PC-9 (cell line): ENCODE results near the gene PCDH1. TPM values are rescaled to one million over a fixed set of nuclear protein-coding genes. Genes with fewer than 3 reads are reported as not detected.

Source experiments
- BruUV-seq: library from RNA; stranded (reverse); fragments of 400-500 nt; replicated peaks from 2 replicates; lab custom pipeline; 2021; lab: Mats Ljungman, UMichigan
- CTCF ChIA-PET: fragments of 300-600 bp; sonication (Branson Sonifier 250); formaldehyde crosslinking; loops from one replicate; lab custom pipeline; 2022; ENCODE audit warnings: antibody characterized with exemption; lab: Charles Lee
- POLR2A ChIA-PET: fragments of 300-600 bp; sonication (Branson Sonifier 250); formaldehyde crosslinking; loops from one replicate; lab custom pipeline; 2022; ENCODE audit warnings: antibody characterized with exemption; ENCODE audit not compliant: unreplicated experiment; lab: Charles Lee
- DNase-seq, 2 experiments: peaks; one replicate each; pipeline versions ENCODE4 v3.0.0 to v3.0.0-alpha.2; 2015 to 2022; ENCODE audit warnings: mixed read lengths in 1 of 2
- H2AFZ ChIP-seq: fragments of 200-600 bp; sonication (generic); 2 replicates; pipeline ENCODE4 v1.8.1; 2017; ENCODE audit warnings: antibody characterized with exemption
- H3F3A ChIP-seq: fragments of 200-600 bp; sonication (generic); 2 replicates; pipeline ENCODE4 v1.8.1; 2017; ENCODE audit warnings: antibody characterized with exemption, mild to moderate bottlenecking, low read depth; ENCODE audit not compliant: insufficient read depth
- H3K27ac ChIP-seq: fragments of 200-600 bp; sonication (generic); 2 replicates; pipeline ENCODE4 v1.6.1; 2016; ENCODE audit warnings: mixed run types
- H3K27me3 ChIP-seq: fragments of 200-600 bp; sonication (generic); 2 replicates; pipeline ENCODE4 v1.6.1; 2016; ENCODE audit warnings: low read depth, mixed run types; ENCODE audit not compliant: insufficient read depth
- H3K36me3 ChIP-seq: fragments of 200-600 bp; sonication (generic); 2 replicates; pipeline ENCODE4 v1.6.1; 2016; ENCODE audit warnings: low read depth, mixed run types
- H3K4me1 ChIP-seq: fragments of 200-600 bp; sonication (generic); replicated peaks from 2 replicates; pipeline ENCODE4 v1.6.1; 2016; ENCODE audit warnings: mixed run types; ENCODE audit not compliant: insufficient read depth
- H3K4me2 ChIP-seq: fragments of 200-600 bp; sonication (generic); 2 replicates; pipeline ENCODE4 v1.6.1; 2017; ENCODE audit warnings: mixed run types
- H3K4me3 ChIP-seq: fragments of 200-600 bp; sonication (generic); 2 replicates; pipeline ENCODE4 v1.6.1; 2016; ENCODE audit warnings: mixed run types
- H3K79me2 ChIP-seq: fragments of 200-600 bp; sonication (generic); 2 replicates; pipeline ENCODE4 v1.6.1; 2017; ENCODE audit warnings: low read depth, mixed run types
- H3K9me2 ChIP-seq: fragments of 200-600 bp; sonication (generic); 2 replicates; pipeline ENCODE4 v1.8.1; 2017; ENCODE audit warnings: mild to moderate bottlenecking; ENCODE audit not compliant: insufficient read depth
- H3K9me3 ChIP-seq: fragments of 200-600 bp; sonication (generic); 2 replicates; pipeline ENCODE4 v1.8.1; 2016; ENCODE audit warnings: low read depth; ENCODE audit not compliant: insufficient read depth
- H4K20me1 ChIP-seq: fragments of 200-600 bp; sonication (generic); 2 replicates; pipeline ENCODE4 v1.8.1; 2017; ENCODE audit not compliant: insufficient read depth
- EZH2 ChIP-seq: fragments of 200-600 bp; sonication (generic); IDR thresholded peaks from 2 replicates; pipeline ENCODE4 v1.8.0; 2017; ENCODE audit warnings: antibody characterized with exemption, low read depth
- intact Hi-C: fragments of 100-400 bp; cut with micrococcal nuclease; formaldehyde crosslinking; loops from one replicate; pipeline ENCODE4 v1.10.0; 2022; ENCODE audit not compliant: unreplicated experiment
- total RNA-seq: library from RNA; stranded (reverse); gene quantifications from 2 replicates; pipeline ENCODE4 v1.2.3, GENCODE V29; 2021
- TF ChIP-seq, protein P1 (sequence below): fragments of 200-600 bp; sonication (generic); conservative IDR thresholded peaks from 2 replicates; pipeline ENCODE4 v1.6.1; 2017; ENCODE audit warnings: mixed run types, antibody characterized with exemption, mild to moderate bottlenecking, moderate library complexity

PCDH1 gene
- total RNA-seq, 1 experiment from 2014 or later: 88.5 TPM

GRCh38 chr5:141840826-141841360 is 37.3 kb downstream of the PCDH1 start:
- no peak overlapping the region for H2AFZ ChIP-seq
- no peaks in the 10 kb centered on the region for H3K79me2 ChIP-seq
- H3K36me3 ChIP-seq: no peaks in the 10 kb centered on the region
- BruUV-seq: no TSS peak
- H3K27ac ChIP-seq: no peak overlapping the region
- no peaks in the 10 kb centered on the region for H3K27me3 ChIP-seq
- H3K9me3 ChIP-seq: no peaks in the 10 kb centered on the region
- H3F3A ChIP-seq: no peaks in the 10 kb centered on the region; the same call in 1 of the 2 replicates
- peaks cover 50% of the 10 kb centered on the region for H3K4me1 ChIP-seq
- intact Hi-C loops: no loop called here
- ChIA-PET POLR2A (interaction anchor here (0.5 kb wide), 1 partner anchor 8 kb away, joined by 13 read pairs; no protein-coding TSS in a partner anchor), CTCF (no interaction called here)
- no peak overlapping the region for H3K4me2 ChIP-seq
- TF ChIP-seq, protein P1, sequence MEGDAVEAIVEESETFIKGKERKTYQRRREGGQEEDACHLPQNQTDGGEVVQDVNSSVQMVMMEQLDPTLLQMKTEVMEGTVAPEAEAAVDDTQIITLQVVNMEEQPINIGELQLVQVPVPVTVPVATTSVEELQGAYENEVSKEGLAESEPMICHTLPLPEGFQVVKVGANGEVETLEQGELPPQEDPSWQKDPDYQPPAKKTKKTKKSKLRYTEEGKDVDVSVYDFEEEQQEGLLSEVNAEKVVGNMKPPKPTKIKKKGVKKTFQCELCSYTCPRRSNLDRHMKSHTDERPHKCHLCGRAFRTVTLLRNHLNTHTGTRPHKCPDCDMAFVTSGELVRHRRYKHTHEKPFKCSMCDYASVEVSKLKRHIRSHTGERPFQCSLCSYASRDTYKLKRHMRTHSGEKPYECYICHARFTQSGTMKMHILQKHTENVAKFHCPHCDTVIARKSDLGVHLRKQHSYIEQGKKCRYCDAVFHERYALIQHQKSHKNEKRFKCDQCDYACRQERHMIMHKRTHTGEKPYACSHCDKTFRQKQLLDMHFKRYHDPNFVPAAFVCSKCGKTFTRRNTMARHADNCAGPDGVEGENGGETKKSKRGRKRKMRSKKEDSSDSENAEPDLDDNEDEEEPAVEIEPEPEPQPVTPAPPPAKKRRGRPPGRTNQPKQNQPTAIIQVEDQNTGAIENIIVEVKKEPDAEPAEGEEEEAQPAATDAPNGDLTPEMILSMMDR: no peak
- no peak for TF ChIP-seq EZH2
- no peak overlapping the region for H3K4me3 ChIP-seq
- H4K20me1 ChIP-seq: no peaks in the 10 kb centered on the region
- H3K9me2 ChIP-seq: no peaks in the 10 kb centered on the region
- no peak for DNase-seq

- Histone ChIP-seq H3K4me1 (peaks cover 48% of the 10 kb centered on the region), H3K79me2 (no peaks in the 10 kb centered on the region), H3F3A (no peaks in the 10 kb centered on the region; the same call in 1 of the 2 replicates), H3K36me3 (no peaks in the 10 kb centered on the region), H3K4me3 (no peak overlapping the region), H3K27ac (no peak overlapping the region), H3K4me2 (no peak overlapping the region), H2AFZ (no peak overlapping the region), H4K20me1 (no peaks in the 10 kb centered on the region), H3K9me3 (no peaks in the 10 kb centered on the region), H3K9me2 (no peaks in the 10 kb centered on the region), H3K27me3 (no peaks in the 10 kb centered on the region)
- ChIA-PET POLR2A (no interaction called here), CTCF (no interaction called here)
- DNase-seq: no peak
- TF ChIP-seq EZH2: no peak
- TF ChIP-seq, protein P1: no peak
- intact Hi-C loops: no loop called here
- no TSS peak for BruUV-seq
Observed at GRCh38 chr5:141840280-141840812, 37.9 kb downstream of the PCDH1 start.

DNA sequence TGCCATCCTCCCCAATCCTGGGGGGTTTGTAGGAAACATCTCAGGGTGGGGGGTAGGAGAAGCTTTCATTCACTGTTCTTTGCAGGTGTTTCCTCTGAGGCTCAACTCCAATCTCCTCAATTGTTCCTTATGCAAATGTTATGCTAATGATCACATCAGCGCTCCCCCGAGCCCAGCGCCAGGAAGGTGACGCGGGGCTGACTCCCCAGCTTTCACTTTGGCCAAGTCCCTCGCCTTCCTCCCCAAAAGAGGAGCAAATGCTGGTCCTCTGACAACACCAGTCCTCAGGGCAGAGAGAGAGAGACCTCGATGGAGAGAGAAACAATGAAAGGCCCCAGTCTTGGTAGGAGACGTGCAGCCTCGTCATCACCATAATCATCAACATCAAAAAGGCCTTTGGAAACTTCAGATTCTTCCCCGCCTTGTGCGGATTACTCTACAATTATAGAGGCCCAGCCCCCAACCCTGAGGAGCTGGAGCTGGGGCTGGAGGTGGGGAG is 39.1 kb downstream of the PCDH1 start:
- Histone ChIP-seq H3F3A (peaks cover 10% of the 10 kb centered on the region), H3K36me3 (no peaks in the 10 kb centered on the region), H3K27me3 (no peaks in the 10 kb centered on the region), H2AFZ (no peak overlapping the region), H3K9me3 (no peaks in the 10 kb centered on the region), H3K27ac (no peak overlapping the region), H3K79me2 (no peaks in the 10 kb centered on the region), H3K4me2 (no peak overlapping the region), H3K4me1 (peaks cover 46% of the 10 kb centered on the region), H3K9me2 (no peaks in the 10 kb centered on the region), H4K20me1 (no peaks in the 10 kb centered on the region), H3K4me3 (no peak overlapping the region)
- DNase-seq: no peak
- POLR2A ChIA-PET: no interaction called here
- CTCF ChIA-PET: interaction anchor here (0.6 kb wide), 1 partner anchor 123 kb away, joined by 5 read pairs; no protein-coding TSS in a partner anchor
- intact Hi-C loops: no loop called here
- BruUV-seq: no TSS peak
- no peak for TF ChIP-seq EZH2
- TF ChIP-seq, protein P1: no peak
